Measurements from ENCODE around the gene FMNL1.
A peak's percentile ranks its signal among the peaks of the same experiment; 100 is the strongest.
"Not testable (repeated sequence)": the region's sequence is repeated elsewhere in the genome, so short reads cannot be mapped to it uniquely, and the experiment has no call there.

FMNL1 gene, protein sequence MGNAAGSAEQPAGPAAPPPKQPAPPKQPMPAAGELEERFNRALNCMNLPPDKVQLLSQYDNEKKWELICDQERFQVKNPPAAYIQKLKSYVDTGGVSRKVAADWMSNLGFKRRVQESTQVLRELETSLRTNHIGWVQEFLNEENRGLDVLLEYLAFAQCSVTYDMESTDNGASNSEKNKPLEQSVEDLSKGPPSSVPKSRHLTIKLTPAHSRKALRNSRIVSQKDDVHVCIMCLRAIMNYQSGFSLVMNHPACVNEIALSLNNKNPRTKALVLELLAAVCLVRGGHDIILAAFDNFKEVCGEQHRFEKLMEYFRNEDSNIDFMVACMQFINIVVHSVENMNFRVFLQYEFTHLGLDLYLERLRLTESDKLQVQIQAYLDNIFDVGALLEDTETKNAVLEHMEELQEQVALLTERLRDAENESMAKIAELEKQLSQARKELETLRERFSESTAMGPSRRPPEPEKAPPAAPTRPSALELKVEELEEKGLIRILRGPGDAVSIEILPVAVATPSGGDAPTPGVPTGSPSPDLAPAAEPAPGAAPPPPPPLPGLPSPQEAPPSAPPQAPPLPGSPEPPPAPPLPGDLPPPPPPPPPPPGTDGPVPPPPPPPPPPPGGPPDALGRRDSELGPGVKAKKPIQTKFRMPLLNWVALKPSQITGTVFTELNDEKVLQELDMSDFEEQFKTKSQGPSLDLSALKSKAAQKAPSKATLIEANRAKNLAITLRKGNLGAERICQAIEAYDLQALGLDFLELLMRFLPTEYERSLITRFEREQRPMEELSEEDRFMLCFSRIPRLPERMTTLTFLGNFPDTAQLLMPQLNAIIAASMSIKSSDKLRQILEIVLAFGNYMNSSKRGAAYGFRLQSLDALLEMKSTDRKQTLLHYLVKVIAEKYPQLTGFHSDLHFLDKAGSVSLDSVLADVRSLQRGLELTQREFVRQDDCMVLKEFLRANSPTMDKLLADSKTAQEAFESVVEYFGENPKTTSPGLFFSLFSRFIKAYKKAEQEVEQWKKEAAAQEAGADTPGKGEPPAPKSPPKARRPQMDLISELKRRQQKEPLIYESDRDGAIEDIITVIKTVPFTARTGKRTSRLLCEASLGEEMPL

DNA sequence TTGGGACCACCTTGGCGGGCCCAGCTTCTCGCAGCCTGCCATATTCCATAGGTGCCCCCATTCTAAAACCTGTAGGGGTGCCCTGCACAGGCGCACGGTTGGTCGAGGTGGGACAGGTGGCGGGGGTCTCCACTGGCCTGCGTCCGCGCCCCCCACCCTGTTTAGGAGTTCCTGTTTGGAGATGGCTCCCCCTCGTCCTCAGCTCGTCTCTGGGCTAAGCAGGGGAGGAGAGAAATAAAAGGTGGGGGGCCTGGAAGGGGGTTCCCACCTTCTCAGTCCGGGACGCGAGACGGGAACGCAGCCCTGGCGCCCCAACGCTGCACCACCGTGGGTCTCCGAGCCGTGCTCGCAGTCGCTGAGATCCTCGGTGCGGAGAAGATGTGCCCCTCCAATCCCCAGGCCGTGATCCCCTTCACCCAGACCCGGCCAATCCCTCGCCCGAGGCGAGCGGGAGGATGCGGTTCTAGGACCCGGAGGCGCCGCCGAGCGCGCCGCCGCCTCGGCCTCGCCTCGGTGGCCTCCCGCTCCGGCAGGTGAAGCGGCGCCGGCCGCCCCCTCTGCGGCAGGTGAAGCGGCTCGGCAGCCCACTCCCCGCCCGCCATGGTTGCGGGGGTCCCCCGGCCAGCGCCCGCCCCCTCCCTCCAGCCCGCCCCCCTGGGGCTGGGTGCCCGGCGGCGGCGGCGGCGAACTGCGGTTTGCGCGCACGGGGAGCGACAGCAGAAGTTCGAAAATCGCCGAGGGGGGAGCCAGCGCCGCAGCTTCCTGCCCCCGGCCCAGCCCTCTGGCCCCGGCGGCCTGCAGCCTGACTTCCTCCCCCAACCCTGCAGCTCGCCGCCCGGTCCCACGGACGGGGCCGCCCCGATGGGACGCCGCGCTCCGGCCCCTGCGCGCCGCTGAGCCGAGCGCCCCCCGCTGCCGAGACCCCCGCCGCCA, at the start of gene FMNL1:
FMNL1 (plus strand) TSS at position 805 of the 933 bp plus-strand sequence. CDS start 240 bp downstream, outside the sequence.
- no peak for FAIRE-seq

DNA sequence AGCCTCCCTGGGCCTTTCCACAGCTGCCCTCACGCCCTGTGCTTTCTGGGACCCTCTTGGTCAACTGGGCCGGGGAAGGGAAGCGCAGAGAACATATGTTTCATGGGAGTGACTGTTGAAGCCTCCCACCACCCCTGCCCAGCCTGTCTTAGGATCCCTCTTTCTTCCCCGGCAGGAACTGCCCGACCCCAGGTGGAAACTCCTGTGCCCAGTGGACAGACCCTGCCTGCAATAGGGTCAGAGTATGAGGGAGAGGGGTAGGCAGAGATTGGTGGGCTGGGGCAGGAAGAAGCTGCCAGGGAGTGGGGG, 49.5 kb upstream of the FMNL1 start:
- FAIRE-seq, result no peak

DNA sequence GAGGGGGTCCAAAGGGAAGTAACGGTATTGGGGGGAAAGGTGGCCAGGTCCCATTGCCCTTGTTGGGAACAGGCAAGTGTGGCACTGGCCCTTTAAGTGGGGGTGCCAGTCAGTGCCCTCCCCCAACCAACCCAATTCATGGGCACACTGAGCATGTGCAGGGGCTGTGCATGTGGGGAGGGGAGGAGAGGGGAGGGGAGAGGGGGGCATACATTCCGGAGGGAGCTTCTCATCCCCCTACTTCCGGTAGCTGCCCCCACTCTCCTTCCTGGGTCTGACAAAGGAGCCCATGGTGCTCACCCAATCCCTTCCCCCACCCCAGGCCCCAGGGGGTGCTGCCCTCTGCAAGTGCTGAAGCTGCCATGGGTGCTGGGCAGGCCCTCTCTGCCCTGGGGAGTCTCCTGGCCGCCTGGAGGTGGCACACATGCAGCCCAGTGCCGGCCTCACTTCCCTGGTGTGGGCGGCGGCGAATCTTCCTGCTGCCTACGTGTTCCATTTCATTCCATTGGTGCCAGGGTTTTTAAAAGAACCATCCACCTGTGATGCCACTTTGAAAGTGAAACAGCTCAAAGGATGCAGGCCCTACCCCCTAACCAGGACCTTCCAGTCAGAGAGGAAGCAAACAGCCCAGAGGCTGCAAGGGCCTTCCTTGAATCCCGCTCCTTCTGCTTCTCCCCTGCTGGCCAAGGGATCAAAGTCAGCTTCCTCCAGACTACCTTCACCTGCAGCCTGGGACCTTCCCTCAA, 49.0 kb upstream of the FMNL1 start:
- no peak for FAIRE-seq

DNA sequence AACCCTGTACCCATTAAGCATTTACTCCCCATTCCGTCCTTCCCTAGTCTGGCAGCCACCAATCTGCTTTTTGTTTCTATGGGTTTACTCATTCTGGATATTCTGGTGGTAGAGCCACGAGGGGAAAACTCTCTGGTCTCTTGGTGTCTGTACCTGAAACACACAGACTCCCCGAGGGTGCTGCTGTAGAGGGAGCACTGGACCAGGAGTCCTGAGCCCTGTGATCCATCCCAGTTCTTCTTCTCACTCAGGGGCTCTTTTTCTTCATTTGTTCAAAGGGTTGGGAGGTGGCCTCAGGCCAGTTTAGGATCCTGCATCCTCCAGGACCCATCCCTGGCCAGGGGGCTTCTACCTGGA, 45.9 kb upstream of the FMNL1 start:
- no peak for FAIRE-seq

DNA sequence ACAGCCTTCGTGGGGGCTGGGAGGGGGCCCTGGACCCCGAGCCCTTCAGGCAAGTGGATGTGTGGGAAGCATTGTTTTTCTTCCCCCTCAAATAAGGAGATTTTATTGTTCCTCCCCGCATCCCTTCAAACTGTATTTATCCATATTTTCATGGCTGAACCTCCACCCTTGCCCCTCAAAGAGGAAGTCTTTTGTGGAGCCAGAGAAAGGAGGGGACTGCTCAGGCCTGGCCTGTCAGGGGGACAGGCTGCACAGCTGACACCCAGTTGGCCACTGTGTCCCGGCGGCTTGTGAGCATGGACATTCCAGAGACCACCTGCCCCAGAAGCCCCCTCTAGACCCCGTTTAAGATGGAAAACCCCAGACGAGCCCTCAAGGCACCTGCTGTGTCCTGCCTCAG, 44.1 kb upstream of the FMNL1 start:
- no peak for FAIRE-seq

DNA sequence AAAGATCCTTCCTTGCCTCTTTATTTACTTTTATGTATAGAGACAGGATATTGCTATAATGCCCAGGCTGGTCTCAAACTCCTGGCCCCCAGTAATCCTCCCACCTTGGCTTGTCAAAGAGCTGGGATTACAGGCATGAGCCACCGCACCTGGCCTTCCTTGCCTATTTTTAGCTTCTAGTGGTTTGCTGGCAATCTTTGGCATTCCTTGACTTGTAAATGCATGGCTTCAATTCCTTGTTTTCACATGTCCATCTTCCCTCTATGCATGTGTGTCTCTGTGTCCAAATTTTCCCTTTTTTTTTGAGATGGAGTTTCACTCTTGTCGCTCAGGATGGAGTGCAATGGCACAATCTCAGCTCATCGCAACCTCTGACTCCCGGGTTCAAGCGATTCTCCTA, 37.5 kb upstream of the FMNL1 start:
- FAIRE-seq, result no peak

DNA sequence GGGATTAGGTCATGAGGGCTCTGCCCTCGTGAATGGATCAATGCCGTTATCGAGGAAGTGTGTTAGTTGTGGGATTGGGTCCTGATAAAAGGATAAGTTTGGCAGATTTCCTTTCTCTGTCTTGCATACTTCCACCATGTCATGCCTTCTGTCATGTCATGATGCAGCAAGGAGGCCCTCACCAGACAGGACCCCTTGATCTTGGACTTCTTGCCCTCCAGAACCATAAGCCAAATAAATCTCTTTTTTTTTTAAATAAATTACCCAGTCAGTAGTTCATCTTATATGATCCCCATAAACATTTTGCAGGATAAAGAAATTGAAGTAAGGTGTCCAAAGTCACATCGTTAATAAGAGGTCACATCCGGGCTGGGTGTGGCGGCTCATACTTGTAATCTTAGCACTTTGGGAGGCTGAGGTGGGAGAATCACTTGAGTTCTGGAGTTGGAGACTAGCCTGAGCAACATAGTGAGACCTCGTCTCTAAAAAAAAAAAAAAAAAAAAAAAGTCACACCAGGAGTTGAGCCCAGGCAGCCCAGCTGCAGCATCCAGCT, 34.8 kb upstream of the FMNL1 start:
- no peak for FAIRE-seq

DNA sequence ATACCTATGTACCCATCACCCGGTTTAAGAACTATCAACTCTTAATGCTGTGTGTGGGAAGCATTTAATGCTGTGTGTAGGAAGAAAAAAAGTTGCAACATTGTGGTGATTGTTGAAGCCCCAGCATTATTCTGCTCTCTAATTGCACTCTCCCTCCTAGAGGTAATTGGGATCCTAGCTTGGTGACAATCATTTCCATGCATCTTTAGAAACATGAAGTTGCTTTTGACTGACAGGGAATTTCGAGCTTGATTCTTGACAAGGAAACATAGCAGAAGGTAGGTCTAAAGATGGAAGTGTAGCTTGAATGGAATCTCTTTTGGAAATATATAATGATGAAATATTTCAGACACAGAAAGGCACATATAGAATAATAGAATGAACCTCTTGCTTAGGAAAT, 32.7 kb upstream of the FMNL1 start:
- FAIRE-seq, result no peak

DNA sequence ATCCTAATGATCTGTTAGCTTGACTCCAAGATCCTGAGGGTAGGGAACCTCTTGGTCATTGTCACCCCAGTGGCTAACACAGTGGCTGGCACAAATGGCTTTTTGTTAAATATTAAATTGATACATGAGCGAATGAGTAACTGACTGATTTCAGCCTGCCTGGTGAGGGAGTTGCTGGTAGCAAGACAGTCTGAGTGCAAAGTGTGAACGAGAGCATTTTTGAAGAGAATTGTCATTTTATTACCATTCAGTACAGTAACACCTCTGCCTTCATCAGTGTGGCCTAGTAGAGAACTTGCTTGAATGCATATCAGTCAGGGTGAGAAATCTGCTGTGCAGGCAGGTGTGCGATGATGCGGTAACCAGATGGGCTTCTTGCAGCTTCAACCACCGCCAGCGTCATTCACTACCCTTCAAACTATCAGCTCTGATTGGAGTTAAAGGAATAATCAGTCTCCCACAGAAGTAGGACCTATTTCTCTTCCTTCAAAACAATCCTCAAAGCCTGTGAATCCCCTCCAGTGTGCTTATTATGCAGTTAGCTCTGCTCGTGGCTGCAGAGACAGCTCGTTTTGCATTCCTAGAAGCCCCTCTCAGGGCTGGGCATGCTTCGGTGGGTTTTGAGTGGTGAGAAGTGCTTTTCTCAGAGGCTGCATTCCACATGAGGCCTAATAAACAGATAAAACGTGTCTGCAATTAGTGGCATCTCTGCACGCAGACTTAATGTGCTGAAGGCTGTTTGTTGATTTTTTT, 31.0 kb upstream of the FMNL1 start:
- no peak for FAIRE-seq

DNA sequence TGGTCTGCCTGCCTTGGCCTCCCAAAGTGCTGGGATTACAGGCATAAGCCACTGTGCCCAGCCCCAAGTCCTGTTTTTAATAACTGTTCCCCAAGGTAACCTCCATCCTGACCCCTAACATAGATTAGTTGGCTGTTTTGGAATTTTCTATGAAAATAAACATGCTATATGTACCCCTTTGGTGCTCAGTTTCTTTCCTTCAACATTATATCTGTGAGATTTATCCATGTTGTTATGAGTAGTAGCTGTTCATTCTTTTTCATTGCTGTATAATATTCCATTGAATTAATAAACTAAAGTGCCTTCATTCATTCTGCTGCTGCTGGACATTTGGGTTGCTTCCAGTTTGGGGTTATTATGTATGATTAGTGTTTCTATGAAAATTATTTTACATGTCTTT, 26.3 kb upstream of the FMNL1 start:
- no peak for FAIRE-seq

DNA sequence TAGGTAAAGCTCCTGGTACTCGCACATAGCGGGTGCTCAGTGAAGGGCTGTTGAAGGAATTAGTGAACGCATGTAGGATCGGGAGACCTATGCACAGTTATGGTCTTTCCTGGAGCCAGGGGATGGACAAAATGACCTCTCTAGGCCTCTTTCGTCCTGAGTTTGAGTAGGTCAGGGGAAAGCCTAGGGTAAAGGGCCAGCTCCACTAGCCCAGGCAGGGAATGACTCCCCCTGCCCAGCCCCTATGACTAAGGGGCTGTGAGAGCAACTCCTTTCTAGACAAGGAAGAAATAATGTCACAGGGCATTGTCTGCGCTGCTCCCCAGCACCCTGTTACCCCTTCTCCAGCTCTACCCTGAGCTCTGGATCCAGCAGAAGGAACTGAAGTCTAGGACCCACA, 24.6 kb upstream of the FMNL1 start:
- no peak for FAIRE-seq

DNA sequence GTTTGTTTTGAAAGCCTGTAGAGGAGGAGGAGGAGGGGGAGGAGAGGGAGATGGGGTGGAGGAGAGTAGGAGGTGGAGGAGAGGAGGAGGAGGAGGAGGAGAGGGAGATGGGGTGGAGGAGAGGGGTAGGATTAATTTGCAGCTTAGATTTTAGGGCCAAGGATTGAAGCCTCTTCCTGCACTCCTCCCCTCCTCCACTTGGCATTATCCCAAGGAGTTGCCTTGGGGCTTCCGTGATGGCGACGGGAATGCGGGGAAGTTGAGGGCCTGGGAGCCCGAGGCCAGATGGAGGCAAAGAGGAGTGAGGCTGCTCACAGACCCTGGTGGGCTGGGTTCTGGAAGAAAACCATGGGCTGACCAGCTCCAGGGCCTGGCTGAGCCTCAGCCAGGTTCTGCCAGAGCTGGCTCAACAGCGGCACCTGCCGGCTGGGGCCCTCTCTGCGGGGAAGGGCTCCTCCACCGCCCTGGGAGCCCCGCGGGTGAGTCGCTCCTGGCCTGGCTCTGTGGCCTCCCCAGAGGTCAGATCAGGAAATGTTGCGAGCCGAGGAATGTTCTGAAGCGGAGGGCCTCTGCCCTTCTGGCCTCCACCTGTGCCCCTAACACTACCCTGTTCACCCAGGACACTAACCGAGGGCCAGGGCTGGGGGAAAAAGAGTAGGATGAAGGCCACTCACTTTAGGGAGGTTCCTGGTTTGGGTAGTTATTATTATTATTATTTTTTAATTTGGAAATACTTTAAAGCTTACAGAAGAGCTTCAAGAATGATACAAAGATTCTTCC, 23.9 kb upstream of the FMNL1 start:
- no peak for FAIRE-seq

DNA sequence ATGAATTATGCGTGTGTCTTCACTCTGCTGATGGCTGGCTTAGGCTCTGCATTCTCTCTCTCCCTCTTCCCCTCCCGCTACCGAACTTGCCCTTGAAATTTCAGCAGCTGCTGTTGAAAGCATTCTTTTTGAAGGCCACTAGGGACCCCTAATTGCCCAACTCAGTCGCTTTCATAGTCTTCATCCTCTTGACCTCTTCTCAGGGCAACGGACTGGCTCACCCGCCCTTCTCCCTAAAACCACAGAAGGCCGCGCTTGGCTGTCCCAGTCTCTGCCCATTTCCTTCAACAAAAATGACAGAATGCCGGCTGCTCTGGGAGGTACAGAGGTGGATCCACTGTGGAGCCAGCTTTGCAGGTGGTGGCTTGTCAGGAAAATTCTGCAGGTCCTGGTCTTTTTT, 21.0 kb upstream of the FMNL1 start:
- FAIRE-seq, result no peak

DNA sequence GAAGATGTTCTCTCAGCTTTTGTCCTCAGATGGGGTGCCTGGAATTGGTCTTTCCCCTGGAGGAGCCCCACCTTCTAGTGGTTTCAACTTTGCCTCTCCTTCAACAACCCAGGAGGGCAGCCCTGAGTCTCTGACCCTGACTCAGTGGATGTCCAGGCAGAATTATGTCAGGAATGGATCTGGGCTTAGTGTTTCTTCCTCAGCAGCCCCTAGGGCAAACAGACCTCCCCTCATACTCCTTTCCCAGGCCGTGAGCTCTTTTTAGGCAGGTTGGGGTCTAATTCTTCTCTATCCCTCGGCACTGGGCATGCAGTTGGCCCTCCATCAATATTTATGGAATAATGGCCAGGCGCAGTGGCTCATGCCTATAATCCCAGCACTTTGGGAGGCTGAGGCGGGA, 20.2 kb upstream of the FMNL1 start:
- no peak for FAIRE-seq

DNA sequence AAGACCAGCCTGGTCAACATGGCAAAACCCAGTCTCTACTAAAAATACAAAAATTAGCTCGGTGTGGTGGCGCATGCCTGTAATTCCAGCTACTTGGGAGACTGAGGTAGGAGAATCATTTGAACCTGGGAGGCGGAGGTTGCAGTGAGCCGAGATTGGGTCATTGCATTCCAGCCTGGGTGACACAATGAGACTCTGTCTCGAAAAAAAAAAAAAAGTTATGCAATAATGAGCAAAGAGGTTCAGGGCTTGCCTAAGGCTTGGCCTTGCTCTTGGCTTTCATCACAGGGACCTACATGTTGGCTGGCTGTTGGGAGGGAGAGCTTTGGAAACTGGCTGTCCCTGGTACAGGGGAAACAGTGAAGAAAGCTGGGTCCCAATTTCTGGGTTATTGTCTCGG, 19.8 kb upstream of the FMNL1 start:
- not testable (repeated sequence) for FAIRE-seq

DNA sequence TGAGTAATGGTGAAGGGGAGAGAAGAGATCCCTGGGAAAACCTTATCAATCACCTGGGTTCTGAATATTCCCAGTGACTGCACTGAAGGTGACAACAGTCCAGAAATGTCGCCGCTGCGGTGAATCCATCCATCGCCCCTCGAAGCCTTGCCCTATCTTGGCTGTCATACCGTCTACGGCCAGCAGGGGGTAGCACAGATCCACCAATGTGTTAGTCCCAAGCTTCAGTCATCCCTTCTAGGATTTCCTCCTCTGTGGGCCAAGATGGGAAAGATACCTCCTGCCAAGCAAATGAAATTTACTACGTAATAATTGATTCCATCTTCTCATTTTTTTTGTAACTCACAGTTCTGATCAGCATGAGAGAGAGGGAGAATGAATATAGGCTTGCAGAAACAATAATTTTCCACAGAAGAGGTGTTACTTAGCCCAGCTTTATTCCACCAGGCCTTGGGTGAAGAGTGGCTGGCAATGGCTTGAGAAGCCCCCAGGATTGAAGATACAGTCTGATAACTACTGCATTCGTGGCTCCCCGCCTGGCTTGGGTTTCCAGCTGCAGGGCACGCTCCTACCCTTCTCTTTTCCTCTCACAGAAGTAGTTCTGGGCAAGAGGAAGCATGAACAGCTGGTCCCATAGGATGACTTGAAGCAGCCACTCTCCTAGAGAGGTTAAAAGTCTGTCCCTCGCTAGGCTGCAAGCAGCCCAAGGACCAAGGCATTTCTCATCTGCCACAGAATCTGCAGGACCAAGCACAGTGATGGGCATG, 2.6 kb upstream of the FMNL1 start:
- peak; percentile 87 for FAIRE-seq

DNA sequence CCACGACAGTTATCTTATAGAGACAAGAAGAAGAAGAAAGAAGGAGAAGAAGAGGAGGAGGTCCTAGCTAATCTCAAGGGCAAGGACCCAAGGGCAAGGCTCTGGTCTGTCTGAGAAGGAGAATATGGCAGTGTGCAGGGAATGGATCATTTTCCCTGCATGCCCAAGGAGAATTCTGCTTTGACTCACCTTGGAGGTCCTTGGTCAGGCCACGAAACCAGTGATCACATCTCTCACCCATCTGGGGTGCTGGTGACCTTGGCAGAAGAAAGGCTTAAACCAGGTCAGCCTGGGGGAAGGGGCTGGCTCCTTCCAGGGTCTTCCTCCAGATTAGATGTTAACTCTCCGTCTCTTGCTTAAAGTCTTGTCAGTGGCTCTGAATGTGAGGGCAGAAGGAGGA, 1.6 kb upstream of the FMNL1 start:
- FAIRE-seq, result no peak

DNA sequence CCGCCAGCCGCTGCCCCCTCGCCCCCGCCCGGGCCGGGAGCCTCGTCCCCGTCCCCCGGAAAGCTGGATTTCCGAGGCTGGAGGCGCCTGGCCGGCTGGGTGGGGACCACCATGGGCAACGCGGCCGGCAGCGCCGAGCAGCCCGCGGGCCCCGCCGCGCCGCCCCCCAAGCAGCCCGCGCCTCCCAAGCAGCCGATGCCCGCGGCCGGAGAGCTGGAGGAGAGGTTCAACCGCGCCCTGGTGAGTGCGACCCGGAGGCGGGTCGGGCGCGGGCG, 266 bp downstream of the FMNL1 start:
- no peak for FAIRE-seq

DNA sequence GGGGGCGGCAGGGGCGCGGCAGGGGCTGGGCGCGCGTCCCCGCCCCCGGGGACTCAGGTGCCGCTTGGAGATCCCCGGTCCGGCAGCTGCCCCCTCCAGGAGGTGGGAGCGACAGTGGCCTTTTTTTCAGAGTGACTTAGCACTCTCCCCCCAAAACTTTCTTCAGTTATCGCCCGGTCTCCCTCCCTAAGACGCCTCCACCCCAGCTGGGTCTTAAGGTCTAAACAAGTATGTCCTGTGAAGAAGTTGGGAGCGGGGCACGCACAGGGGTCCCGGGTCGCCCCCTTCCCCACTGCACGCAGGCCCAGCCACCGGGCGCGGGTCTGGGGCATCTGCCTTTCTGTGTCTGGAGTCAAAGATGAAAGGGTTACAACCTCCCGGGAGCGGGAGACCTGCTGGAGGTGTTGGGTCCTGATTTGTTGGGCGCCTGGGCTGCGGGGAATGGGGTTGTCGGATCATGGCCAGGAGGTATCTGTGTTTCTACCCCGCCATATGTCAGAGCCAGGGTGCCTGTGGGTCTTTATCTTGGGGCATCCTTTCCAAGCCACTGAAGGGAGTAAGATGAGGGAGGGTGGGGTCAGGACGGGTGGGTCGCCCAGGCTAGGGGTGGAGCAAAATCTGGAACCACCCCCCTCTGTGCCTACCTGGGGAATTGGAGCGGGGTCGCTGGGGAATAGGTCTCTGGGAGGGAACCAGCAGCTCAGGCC, 757 bp downstream of the FMNL1 start:
- no peak for FAIRE-seq
